ENCODE measurements around the gene SOHLH2.

Gene SOHLH2

GRCh38 chr13:36131222-36131930, 83.0 kb downstream of the SOHLH2 start, which contains the start of gene DCLK1:
TSS of gene DCLK1 (minus strand) at chr13:36131382.
- DNase-seq, result no peak

GRCh38 chr13:36130552-36131221, 83.7 kb downstream of the SOHLH2 start:
- no peak for DNase-seq

GRCh38 chr13:36130193-36130551, 84.2 kb downstream of the SOHLH2 start:
- DNase-seq, result no peak

- DNase-seq, result no peak
These were observed 84.8 kb downstream of the SOHLH2 start for GRCh38 chr13:36129539-36129938.

GRCh38 chr13:36126491-36126890, 87.9 kb downstream of the SOHLH2 start:
- no peak for DNase-seq

GRCh38 chr13:36125841-36126240, 88.5 kb downstream of the SOHLH2 start:
- no peak for DNase-seq

- no peak for DNase-seq
These were observed 90.0 kb downstream of the SOHLH2 start for GRCh38 chr13:36124236-36124822.
